Transverse colon (tissue), 3 donors: ENCODE measurements around the gene MCUB.

Experiments
- POLR2A ChIP-seq: fragments of 450-650 bp; IDR thresholded peaks from one replicate; pipeline ENCODE4 v1.6.1; 2016; ENCODE audit warnings: antibody characterized with exemption, mild to moderate bottlenecking, moderate library complexity
- TF ChIP-seq, protein P1 (sequence below), 5 experiments: fragments of 200-600 bp in 3 of 5; fragments of 450-650 bp in 2 of 5; sonication (generic) in 3 of 5; IDR thresholded peaks; 1 replicate in 2 of 5; 2 replicates in 3 of 5; pipeline ENCODE4 v1.5.1; 2016 to 2017; ENCODE audit warnings: antibody characterized with exemption in 5 of 5, inconsistent platforms in 3 of 5, mild to moderate bottlenecking in 2 of 5, moderate library complexity in 1 of 5

GRCh38 chr4:109718759-109719158 lies 158.7 kb downstream of the MCUB start:
- TF ChIP-seq, protein P1, sequence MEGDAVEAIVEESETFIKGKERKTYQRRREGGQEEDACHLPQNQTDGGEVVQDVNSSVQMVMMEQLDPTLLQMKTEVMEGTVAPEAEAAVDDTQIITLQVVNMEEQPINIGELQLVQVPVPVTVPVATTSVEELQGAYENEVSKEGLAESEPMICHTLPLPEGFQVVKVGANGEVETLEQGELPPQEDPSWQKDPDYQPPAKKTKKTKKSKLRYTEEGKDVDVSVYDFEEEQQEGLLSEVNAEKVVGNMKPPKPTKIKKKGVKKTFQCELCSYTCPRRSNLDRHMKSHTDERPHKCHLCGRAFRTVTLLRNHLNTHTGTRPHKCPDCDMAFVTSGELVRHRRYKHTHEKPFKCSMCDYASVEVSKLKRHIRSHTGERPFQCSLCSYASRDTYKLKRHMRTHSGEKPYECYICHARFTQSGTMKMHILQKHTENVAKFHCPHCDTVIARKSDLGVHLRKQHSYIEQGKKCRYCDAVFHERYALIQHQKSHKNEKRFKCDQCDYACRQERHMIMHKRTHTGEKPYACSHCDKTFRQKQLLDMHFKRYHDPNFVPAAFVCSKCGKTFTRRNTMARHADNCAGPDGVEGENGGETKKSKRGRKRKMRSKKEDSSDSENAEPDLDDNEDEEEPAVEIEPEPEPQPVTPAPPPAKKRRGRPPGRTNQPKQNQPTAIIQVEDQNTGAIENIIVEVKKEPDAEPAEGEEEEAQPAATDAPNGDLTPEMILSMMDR (IDR thresholded peaks at IDR 0.05) = no peak
- TF ChIP-seq POLR2A = no peak
